Measurements from ENCODE around the gene SKAP2. TPM values are rescaled to one million over a fixed set of nuclear protein-coding genes. Genes with fewer than 3 reads are reported as not detected.

The SKAP2 gene
- total RNA-seq, 1 experiment from 2014 or later, result 3.2 TPM

DNA sequence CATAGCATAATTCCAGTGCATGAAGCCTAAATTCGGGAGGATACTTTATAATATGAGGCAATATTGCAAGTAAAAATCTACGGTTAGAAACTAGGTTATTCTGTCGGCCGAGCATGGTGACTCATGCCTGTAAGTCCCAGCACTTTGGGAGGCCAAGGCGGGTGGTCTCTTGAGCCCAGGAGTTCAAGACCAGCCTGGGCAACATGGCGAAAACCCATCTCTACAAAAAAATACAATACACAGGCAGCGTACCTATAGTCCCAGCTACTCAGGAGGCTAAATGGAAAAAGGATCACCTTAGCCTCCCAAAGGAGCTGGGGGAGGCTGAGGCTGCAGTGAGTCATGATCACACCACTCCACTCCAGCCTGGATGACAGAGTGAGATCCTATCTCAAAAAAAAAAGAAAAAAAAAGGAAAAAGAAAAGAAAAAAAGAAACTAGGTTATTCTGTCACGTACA is 14.2 kb downstream of the SKAP2 start:
- no peaks in the 10 kb centered on the region for H3K9me3 ChIP-seq (ENCODE audit: control insufficient read depth, low read depth, low read length)
- H3K56ac ChIP-seq (ENCODE audit: insufficient read length, low read depth, low read length), result no peak overlapping the region
- Mint-ChIP-seq H3K9me3 (no peaks in the 10 kb centered on the region), H3K4me3 (no peak overlapping the region), H3K27me3 (ENCODE audit: low read depth) (peaks cover 50% of the 10 kb centered on the region), H3K4me1 (no peaks in the 10 kb centered on the region), H3K36me3 (ENCODE audit: insufficient read depth in 1 of 3, low read depth in 3 of 3) (no peaks in the 10 kb centered on the region; a peak in 1 of 7 replicates), H3K27ac (no peak overlapping the region)
- no peaks in the 10 kb centered on the region for H3K79me2 ChIP-seq (ENCODE audit: insufficient read depth, low read length)
- H2BK5ac ChIP-seq (ENCODE audit: insufficient read length, low read length), result no peak overlapping the region
- H4K8ac ChIP-seq (replicated peaks; ENCODE audit: insufficient read length, low read depth, low read length), result no peak overlapping the region
- no peaks in the 10 kb centered on the region for H3K23me2 ChIP-seq (ENCODE audit: insufficient read length, low read depth, low read length, poor library complexity, severe bottlenecking)
- no peak overlapping the region for H2AK5ac ChIP-seq (ENCODE audit: insufficient read length, low read length)
- H4K5ac ChIP-seq (ENCODE audit: insufficient read length, low read depth, low read length), result no peak overlapping the region
- no peak overlapping the region for H3K14ac ChIP-seq (ENCODE audit: insufficient read depth, low read length)
- WGBS (ENCODE audit: extremely low coverage, insufficient read length, low lambda C conversion rate), result no CpG with 5 or more reads among the region's 8 CpGs
- H3K4me2 ChIP-seq (ENCODE audit: insufficient read depth, insufficient read length, low read length), result no peak overlapping the region
- H3T11ph ChIP-seq (ENCODE audit: low read length), result no peak overlapping the region
- H2BK20ac ChIP-seq (ENCODE audit: low read depth, low read length, poor library complexity, severe bottlenecking), result no peak overlapping the region
- no peak overlapping the region for H3K4ac ChIP-seq (ENCODE audit: low read depth, low read length)
- TF ChIP-seq, protein P1, sequence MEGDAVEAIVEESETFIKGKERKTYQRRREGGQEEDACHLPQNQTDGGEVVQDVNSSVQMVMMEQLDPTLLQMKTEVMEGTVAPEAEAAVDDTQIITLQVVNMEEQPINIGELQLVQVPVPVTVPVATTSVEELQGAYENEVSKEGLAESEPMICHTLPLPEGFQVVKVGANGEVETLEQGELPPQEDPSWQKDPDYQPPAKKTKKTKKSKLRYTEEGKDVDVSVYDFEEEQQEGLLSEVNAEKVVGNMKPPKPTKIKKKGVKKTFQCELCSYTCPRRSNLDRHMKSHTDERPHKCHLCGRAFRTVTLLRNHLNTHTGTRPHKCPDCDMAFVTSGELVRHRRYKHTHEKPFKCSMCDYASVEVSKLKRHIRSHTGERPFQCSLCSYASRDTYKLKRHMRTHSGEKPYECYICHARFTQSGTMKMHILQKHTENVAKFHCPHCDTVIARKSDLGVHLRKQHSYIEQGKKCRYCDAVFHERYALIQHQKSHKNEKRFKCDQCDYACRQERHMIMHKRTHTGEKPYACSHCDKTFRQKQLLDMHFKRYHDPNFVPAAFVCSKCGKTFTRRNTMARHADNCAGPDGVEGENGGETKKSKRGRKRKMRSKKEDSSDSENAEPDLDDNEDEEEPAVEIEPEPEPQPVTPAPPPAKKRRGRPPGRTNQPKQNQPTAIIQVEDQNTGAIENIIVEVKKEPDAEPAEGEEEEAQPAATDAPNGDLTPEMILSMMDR (conservative IDR thresholded peaks at IDR 0.05), result no peak
- H3K27me3 ChIP-seq (ENCODE audit: insufficient read depth, low read length), result no peaks in the 10 kb centered on the region; the same call in 1 of the 2 replicates
- no peak overlapping the region for H4K91ac ChIP-seq (ENCODE audit: insufficient read length, low read depth, low read length)
- H4K20me1 ChIP-seq (ENCODE audit: control insufficient read depth, insufficient read depth, insufficient read length), result no peaks in the 10 kb centered on the region
- DNase-seq, result no peak
- no peak overlapping the region for H2BK15ac ChIP-seq (ENCODE audit: low read depth, low read length)
- no peak overlapping the region for H3K27ac ChIP-seq (ENCODE audit: insufficient read length, low read depth, low read length)
- H3K23ac ChIP-seq (ENCODE audit: insufficient read length, low read depth, low read length), result no peak overlapping the region
- no peak overlapping the region for H2BK12ac ChIP-seq (ENCODE audit: insufficient read length, low read depth, low read length)
- H3K9ac ChIP-seq (ENCODE audit: extremely low read depth, insufficient read length, low read length), result no peak overlapping the region
- H2AFZ ChIP-seq (ENCODE audit: low read length), result no peak overlapping the region
- H3K18ac ChIP-seq (ENCODE audit: insufficient read length, low read depth, low read length), result no peak overlapping the region
- no peak overlapping the region for H2BK120ac ChIP-seq (ENCODE audit: low read depth, low read length, poor library complexity, severe bottlenecking)
- H3K4me1 ChIP-seq (ENCODE audit: insufficient read depth, low read length), result no peaks in the 10 kb centered on the region
- no peaks in the 10 kb centered on the region for H3K79me1 ChIP-seq (ENCODE audit: insufficient read depth, low read depth, low read length, poor library complexity, severe bottlenecking)

Measured in H9 (cell line).